Measurements from ENCODE around the gene VPS13D. TPM values are rescaled to one million over a fixed set of nuclear protein-coding genes. Genes with fewer than 3 reads are reported as not detected.
"Not testable (repeated sequence)": the region's sequence is repeated elsewhere in the genome, so short reads cannot be mapped to it uniquely, and the experiment has no call there.

VPS13D gene
- total RNA-seq, 1 experiment from 2014 or later, result 31.6 TPM

DNA sequence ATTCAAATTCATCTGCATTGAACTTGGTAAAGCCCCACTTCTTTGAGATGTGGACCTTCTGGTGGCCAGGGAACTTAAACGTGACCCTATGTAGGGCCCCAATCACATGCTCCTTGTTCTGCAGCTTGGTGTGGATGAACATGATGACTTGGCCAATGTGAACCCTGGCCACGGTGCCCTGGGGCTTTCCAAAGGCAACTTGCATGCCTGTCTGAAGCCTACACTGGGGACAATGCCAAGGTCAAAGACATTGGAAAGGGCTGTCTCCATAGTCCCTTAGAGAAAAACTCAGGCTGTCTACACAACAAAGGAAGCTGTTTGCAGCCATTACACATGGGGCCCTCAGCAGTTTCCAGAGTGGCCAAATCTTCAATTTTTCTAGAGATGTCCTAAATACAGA, 8.9 kb upstream of the VPS13D start:
- TF ChIP-seq, protein P1, sequence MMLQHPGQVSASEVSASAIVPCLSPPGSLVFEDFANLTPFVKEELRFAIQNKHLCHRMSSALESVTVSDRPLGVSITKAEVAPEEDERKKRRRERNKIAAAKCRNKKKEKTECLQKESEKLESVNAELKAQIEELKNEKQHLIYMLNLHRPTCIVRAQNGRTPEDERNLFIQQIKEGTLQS (IDR thresholded peaks at IDR 0.05), result no peak
- TF ChIP-seq EGR1 (IDR thresholded peaks at IDR 0.05; ENCODE audit: low read depth), result no peak
- TF ChIP-seq CTCF (IDR thresholded peaks at IDR 0.05 in 2 of 3, conservative IDR thresholded peaks at IDR 0.05 in 1 of 3; ENCODE audit: borderline replicate concordance in 1 of 3, insufficient read depth in 1 of 3, low read depth in 2 of 3, low read length in 2 of 3), result no peak
- no peak for TF ChIP-seq EZH2 (IDR thresholded peaks at IDR 0.05)
- TF ChIP-seq POLR2AphosphoS5 (IDR thresholded peaks at IDR 0.05; ENCODE audit: low read depth, low read length), result no peak
- no peak for TF ChIP-seq ELF1 (IDR thresholded peaks at IDR 0.05; ENCODE audit: borderline replicate concordance, low read depth)
- TF ChIP-seq MAX (IDR thresholded peaks at IDR 0.05), result no peak
- no peaks in the 10 kb centered on the region for H3K4me1 ChIP-seq (ENCODE audit: control insufficient read depth in 1 of 2, insufficient read depth in 2 of 2, low read length in 2 of 2)
- ATAC-seq, result no peak
- no peak overlapping the region for H3K9ac ChIP-seq (ENCODE audit: low read length)
- no peaks in the 10 kb centered on the region for H3K79me2 ChIP-seq (ENCODE audit: insufficient read depth, low read length)
- H3K4me3 ChIP-seq (replicated peaks in 1 of 2; ENCODE audit: low read depth in 1 of 2, low read length in 2 of 2), result no peak overlapping the region
- no peak for DNase-seq (ENCODE audit: low read depth, low spot score)
- intact Hi-C loops (cut with micrococcal nuclease), result no loop called here
- no peaks in the 10 kb centered on the region for H3K36me3 ChIP-seq (ENCODE audit: control insufficient read depth in 1 of 2, insufficient read depth in 2 of 2, low read length in 2 of 2)
- ChIA-PET POLR2A (no interaction called here), CTCF (no interaction called here), RAD21 (ENCODE audit: low non-redundant PET in 1 of 2, low total read pairs in 2 of 2, uncharacterized antibody in 2 of 2, unreplicated experiment in 2 of 2) (no interaction called here)
- BruUV-seq (replicated peaks), result no TSS peak
- H2AFZ ChIP-seq (ENCODE audit: low read depth, low read length, poor library complexity, severe bottlenecking), result no peak overlapping the region
- H3K9me3 ChIP-seq (ENCODE audit: control insufficient read depth in 1 of 2, insufficient read depth in 1 of 2, low read depth in 1 of 2, low read length in 2 of 2), result no peaks in the 10 kb centered on the region
- no peak overlapping the region for H3K4me2 ChIP-seq (ENCODE audit: low read length)
- H3K27me3 ChIP-seq (ENCODE audit: insufficient read depth, low read length), result no peaks in the 10 kb centered on the region
- no peaks in the 10 kb centered on the region for H3K9me2 ChIP-seq (ENCODE audit: insufficient read depth)
- no peaks in the 10 kb centered on the region for H4K20me1 ChIP-seq (ENCODE audit: insufficient read depth)
- no peak overlapping the region for H3K27ac ChIP-seq (ENCODE audit: low read depth, low read length)

DNA sequence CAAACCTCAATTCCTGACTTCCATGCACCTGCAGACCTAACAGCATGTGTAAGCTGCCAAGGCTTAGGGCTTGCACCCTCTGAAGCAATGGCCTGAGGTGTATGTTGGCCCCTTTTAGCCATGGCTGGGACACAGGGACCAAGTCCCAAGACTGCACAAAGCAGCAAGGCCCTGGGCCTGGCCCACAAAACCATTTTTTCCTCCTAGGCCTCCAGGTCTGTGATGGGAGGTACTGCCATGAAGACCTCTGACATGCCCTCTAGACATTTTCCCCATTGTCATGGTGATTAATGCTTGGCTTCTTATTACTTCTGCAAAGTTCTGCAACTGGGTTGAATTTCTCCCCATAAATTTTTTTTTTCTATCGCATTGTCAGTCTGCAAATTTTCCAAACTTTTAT, 7.1 kb upstream of the VPS13D start:
- H3K4me2 ChIP-seq (ENCODE audit: low read length); CTCF ChIA-PET; H3K79me2 ChIP-seq (ENCODE audit: insufficient read depth, low read length); H3K4me3 ChIP-seq (replicated peaks in 1 of 2; ENCODE audit: low read depth in 1 of 2, low read length in 2 of 2); H3K27me3 ChIP-seq (ENCODE audit: insufficient read depth, low read length); POLR2A ChIA-PET; RAD21 ChIA-PET (ENCODE audit: low non-redundant PET in 1 of 2, low total read pairs in 2 of 2, uncharacterized antibody in 2 of 2, unreplicated experiment in 2 of 2); H3K9ac ChIP-seq (ENCODE audit: low read length); H3K27ac ChIP-seq (ENCODE audit: low read depth, low read length); DNase-seq (ENCODE audit: low read depth, low spot score); ATAC-seq; H2AFZ ChIP-seq (ENCODE audit: low read depth, low read length, poor library complexity, severe bottlenecking); BruUV-seq (replicated peaks); H4K20me1 ChIP-seq (ENCODE audit: insufficient read depth); H3K9me2 ChIP-seq (ENCODE audit: insufficient read depth); H3K9me3 ChIP-seq (ENCODE audit: control insufficient read depth in 1 of 2, insufficient read depth in 1 of 2, low read depth in 1 of 2, low read length in 2 of 2); intact Hi-C loops (cut with micrococcal nuclease); H3K36me3 ChIP-seq (ENCODE audit: control insufficient read depth in 1 of 2, insufficient read depth in 2 of 2, low read length in 2 of 2); H3K4me1 ChIP-seq (ENCODE audit: control insufficient read depth in 1 of 2, insufficient read depth in 2 of 2, low read length in 2 of 2): not testable (repeated sequence)

DNA sequence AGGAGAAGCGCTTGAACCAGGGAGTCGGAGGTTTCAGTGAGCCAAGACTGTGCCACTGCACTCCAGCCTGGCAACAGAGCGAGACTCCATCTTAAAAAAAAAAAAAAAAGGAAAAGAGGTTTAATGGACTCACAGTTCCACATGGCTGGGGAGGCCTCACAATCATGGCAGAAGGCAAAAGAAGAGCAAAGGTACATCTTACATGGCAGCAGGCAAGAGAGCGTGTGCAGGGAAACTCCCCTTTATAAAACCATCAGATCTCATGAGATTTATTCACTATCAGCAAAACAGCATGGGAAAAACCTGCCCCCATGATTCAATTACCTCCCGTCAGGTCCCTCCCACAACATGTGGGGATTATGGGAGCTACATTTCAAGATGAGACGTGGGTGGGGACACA, 5.7 kb upstream of the VPS13D start:
- H3K4me1 ChIP-seq (ENCODE audit: control insufficient read depth in 1 of 2, insufficient read depth in 2 of 2, low read length in 2 of 2); BruUV-seq (replicated peaks); CTCF ChIA-PET; H3K4me3 ChIP-seq (replicated peaks in 1 of 2; ENCODE audit: low read depth in 1 of 2, low read length in 2 of 2); ATAC-seq; H3K9me3 ChIP-seq (ENCODE audit: control insufficient read depth in 1 of 2, insufficient read depth in 1 of 2, low read depth in 1 of 2, low read length in 2 of 2); DNase-seq (ENCODE audit: low read depth, low spot score); H3K27ac ChIP-seq (ENCODE audit: low read depth, low read length); H3K79me2 ChIP-seq (ENCODE audit: insufficient read depth, low read length); H3K4me2 ChIP-seq (ENCODE audit: low read length); intact Hi-C loops (cut with micrococcal nuclease); H3K9me2 ChIP-seq (ENCODE audit: insufficient read depth); H3K36me3 ChIP-seq (ENCODE audit: control insufficient read depth in 1 of 2, insufficient read depth in 2 of 2, low read length in 2 of 2); H3K27me3 ChIP-seq (ENCODE audit: insufficient read depth, low read length); H3K9ac ChIP-seq (ENCODE audit: low read length); POLR2A ChIA-PET; H4K20me1 ChIP-seq (ENCODE audit: insufficient read depth); RAD21 ChIA-PET (ENCODE audit: low non-redundant PET in 1 of 2, low total read pairs in 2 of 2, uncharacterized antibody in 2 of 2, unreplicated experiment in 2 of 2); H2AFZ ChIP-seq (ENCODE audit: low read depth, low read length, poor library complexity, severe bottlenecking): not testable (repeated sequence)

All from HCT116 (cell line).